GM18951 (cell line): ENCODE data around the gene AP3D1.
"Not testable (repeated sequence)": the region's sequence is repeated elsewhere in the genome, so short reads cannot be mapped to it uniquely, and the experiment has no call there.

Experiments
- POLR2A ChIP-seq: IDR thresholded peaks from 4 replicates; pipeline ENCODE4 v1.6.1; 2011; ENCODE audit warnings: mild to moderate bottlenecking; ENCODE audit not compliant: insufficient read length, insufficient read depth; ENCODE audit errors: extremely low read depth
- in situ Hi-C: fragments of 300-500 bp; cut with MboI; formaldehyde crosslinking; loops from one replicate; pipeline ENCODE4 v1.12.0; 2022; ENCODE audit warnings: low sequenced_read_pairs, mixed read lengths, inconsistent platforms; ENCODE audit not compliant: unreplicated experiment

The AP3D1 gene

GRCh38 chr19:2097203-2097885, 54.0 kb downstream of the AP3D1 start:
- no peak for TF ChIP-seq POLR2A
- in situ Hi-C loops, result no loop called here

DNA sequence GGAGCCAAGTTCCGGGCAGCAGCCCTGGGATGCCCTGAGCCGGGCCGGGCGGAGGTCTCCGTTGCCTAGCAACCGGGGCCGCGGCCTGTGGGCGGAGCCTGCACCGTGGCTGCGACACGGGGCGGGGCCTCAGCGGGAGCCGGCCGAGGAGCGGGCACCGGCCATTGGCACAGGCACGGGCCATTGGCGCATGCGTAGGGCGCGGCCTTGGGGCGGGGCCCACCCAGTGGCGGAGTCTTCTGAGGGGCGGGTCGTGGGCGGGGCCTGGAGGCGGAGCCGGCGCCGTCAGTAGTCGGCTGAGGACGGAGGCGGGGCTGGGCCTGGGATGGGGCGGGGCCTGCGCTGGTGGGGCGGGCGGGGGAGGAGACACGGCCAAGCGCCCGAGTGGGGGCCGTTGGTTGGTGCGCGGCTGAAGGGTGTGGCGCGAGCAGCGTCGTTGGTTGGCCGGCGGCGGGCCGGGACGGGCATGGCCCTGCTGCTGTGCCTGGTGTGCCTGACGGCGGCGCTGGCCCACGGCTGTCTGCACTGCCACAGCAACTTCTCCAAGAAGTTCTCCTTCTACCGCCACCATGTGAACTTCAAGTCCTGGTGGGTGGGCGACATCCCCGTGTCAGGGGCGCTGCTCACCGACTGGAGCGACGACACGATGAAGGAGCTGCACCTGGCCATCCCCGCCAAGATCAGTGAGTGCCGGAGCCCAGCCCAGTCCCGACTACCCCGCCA, 54.7 kb downstream of the AP3D1 start, which contains the start of gene IZUMO4:
Gene IZUMO4 (plus strand): TSS at position 436 of the 723 bp plus-strand sequence. CDS start 31 bp downstream, at position 467.
- TF ChIP-seq POLR2A, result peak; percentile 39
- in situ Hi-C loops, result no loop called here

DNA sequence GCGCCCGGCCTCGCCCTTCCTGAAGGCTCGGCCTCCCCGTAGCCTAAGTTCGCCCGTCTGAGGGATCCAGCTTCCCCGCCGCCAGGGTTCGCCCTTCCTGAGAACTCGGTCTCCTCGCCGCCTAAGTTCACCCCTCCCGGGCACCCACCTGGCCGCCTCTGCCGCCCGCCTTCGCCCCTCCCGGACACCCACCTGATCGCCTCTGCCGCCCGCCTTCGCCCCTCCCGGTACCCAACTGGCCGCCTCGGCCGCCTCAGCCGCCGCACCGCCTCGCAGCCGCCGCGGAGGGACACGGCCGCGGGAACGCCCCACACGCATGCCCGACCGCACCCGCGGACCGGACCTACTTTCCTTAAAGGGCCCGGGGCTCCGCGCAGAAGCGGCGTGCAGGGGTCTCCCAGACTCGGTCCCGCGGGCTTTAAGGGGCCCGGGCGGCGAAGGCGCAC, 55.3 kb downstream of the AP3D1 start, which contains the start of gene MOB3A:
Gene MOB3A (minus strand): TSS at position 293 of the 446 bp plus-strand sequence. CDS start 17,766 bp downstream, outside the sequence.
- in situ Hi-C loops, result no loop called here
- TF ChIP-seq POLR2A, result peak; percentile 74

DNA sequence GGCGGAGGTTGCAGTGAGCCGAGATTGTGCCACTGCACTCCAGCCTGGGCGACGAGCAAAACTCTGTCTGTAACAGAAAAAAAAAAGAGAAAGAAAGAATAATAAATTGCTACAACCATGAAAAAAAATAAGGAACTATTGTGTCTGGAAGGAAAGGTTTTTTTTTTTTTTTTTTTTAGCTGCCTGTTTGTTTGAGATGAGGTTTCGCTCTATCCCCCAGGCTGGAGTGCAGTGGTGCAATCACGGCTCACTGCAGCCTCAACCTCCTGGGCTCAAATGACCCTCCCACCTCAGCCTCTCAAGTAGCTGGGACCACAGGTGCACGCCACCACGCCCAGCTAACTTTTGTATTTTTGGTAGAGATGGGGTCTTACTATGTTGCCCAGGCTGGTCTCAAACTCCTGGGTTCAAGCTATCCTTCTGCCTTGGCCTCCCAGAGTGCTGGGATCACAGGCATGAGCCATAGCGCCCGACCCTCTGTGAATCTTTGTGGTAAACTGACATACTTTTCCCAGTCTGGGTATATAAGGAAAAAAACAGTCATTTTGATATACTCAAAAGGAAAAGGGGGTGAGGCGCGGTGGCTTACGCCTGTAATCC, 59.3 kb downstream of the AP3D1 start:
- in situ Hi-C loops, result not testable (repeated sequence)

DNA sequence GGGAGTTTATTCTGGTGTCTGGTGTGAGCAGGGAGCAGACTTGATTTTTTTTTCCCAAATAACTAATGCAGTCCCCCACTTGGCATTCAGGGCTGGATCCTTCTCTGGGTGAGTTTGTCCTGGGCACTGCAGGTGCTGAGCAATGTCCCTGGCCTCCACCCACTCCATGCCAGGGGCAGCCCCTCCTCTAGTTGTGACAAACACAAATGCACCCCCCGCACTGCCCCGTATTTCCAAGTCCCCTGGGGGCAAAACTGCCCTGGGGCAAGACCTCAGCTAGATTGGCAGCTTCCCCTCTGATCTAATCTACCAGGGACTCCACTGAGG, 61.7 kb downstream of the AP3D1 start:
- in situ Hi-C loops, result no loop called here
- TF ChIP-seq POLR2A, result no peak

- peak; percentile 50 for TF ChIP-seq POLR2A
- in situ Hi-C loops, result no loop called here
These were observed 62.2 kb downstream of the AP3D1 start for GRCh38 chr19:2089001-2089711.

- TF ChIP-seq POLR2A, result peak; percentile 43
- in situ Hi-C loops, result no loop called here
These were observed 63.7 kb downstream of the AP3D1 start for GRCh38 chr19:2087621-2088100.

DNA sequence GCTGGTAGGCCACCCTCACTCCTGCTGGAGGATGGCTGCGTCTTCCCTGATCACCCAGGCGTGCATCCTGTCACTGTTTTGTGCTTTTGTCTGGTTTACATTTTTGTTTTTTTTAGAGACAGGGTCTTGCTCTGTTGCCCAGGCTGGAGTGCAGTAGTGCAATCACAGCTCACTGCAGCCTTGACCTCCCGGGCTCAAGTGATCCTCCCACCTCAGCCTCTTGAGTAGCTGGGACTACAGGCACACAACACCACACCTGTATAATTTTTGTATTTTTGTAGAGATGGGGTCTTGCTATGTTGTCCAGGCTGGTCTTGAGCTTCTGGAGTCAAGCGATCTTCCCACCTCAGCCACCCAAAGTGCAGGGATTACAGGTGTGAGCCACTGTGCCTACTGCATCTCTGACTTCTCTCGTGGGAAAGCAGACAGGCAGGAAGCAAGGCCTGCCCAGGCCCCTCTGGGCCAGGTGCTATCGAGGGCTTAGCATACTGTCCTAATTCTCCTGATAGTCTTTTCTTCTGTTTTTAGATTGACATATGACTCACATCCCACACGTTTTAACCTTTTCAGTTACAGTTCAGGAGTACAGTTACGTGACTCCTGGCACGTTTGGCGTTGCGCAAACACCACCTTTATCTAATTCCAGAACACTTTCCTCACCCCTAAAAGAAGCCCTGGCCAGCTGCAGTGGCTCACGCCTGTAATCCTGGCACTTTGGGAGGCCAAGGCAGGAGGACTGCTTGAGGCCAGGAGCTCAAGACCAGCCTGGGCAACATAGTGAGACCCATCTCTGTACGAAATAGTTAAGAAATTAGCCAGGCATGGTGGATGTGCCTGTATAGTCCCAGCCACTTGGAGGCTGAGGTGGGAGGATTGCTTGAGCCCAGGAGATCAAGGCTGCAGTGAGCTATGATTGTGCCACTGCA, 64.4 kb downstream of the AP3D1 start:
- peak; percentile 45 for TF ChIP-seq POLR2A
- in situ Hi-C loops, result not testable (repeated sequence)

DNA sequence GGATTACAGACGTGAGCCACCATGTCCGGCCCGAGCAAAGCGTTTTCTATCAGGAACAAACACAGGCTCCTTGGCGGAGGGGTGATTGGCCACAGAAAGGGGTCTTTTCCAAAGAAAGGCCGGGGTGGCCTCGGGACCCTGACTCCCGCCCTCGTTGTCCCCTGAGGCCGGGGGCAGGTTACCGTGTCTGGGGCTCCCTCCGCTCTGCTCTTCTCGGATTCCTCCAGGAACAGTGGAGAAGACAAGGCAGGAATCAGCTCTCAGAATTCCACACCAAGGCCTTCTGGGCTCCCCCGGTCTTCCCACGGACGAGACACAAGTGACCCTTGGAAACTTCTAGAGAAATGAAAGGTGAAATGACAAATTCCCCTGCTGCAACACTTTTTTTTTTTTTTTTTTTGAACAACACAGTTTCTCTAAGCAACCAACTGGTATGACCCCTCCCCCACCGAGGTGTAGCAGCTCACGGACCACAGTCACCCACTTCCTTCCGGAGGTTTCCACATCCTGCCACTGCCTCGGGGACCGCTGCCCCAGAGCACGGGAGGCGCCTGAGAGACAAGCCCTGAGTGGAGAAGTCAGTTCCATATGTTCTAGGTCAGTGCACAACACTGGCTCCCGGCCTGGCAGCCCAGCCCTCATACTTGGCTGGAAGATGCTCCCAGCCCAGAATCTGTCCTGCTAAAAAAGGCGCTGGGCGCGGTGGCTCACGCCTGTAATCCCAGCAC, 66.2 kb downstream of the AP3D1 start:
- in situ Hi-C loops, result no loop called here
- peak; percentile 80 for TF ChIP-seq POLR2A

DNA sequence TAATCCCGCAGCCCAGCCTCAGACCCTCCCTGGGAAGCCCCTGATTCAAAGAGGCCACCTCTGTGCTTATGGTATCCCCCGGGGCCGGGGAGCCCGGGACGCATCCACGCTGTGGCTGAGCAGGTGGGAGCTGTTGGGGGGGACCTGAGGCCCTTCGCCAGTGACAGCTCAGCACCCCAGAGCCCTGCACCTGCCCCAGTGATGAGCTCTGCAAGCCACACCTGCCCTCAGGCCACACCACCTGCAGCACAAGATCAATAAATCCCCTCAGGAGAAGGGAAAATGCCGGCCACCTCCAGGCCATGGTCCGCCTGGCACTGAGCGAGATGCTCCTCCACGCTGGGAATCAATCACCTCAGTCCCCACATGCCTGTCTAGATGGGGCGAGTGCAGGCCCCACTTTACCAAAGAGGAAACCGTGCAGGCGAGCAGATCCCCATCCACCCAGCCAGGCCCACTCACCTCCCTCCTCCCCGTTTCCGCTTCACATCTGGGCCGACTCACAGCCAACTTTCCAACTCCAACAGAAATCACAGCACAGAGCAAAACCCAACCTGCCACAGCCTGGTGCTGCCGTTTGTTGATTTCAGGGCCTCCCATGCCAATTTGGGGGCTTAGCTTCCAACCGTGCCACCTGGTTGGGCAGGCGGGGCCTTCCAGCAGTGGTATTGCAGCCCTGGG, 68.1 kb downstream of the AP3D1 start:
- peak; percentile 53 for TF ChIP-seq POLR2A
- in situ Hi-C loops, result no loop called here
